WTC11 (cell line): ENCODE measurements around the gene ZNF451. TPM values are rescaled to one million over a fixed set of nuclear protein-coding genes. Genes with fewer than 3 reads are reported as not detected.

Experiments used
- ATAC-seq: fragments of 200-7000 bp; cut with Tn5 transposase; 2 replicates; pipeline ENCODE4 v1.10.0; 2021; ENCODE audit warnings: mild to moderate bottlenecking, moderate library complexity
- CTCF ChIA-PET: fragments of 300-600 bp; sonication (Branson Sonifier 250); formaldehyde crosslinking; loops from one replicate; lab custom pipeline; 2021; ENCODE audit warnings: antibody characterized with exemption; lab: Charles Lee
- POLR2A ChIA-PET: fragments of 350-600 bp; sonication (Branson Sonifier 250); formaldehyde crosslinking; loops from one replicate; lab custom pipeline; 2021; ENCODE audit warnings: antibody characterized with exemption; lab: Charles Lee
- DNase-seq: peaks from one replicate; pipeline ENCODE4 v3.0.0; 2021; ENCODE audit warnings: low spot score
- H3K27ac Mint-ChIP-seq: 2 replicates; pipeline ENCODE4 v1.8.0; 2021; ENCODE audit warnings: mixed read lengths
- H3K27me3 Mint-ChIP-seq: 2 replicates; pipeline ENCODE4 v1.8.0; 2021; ENCODE audit warnings: low read depth, mild to moderate bottlenecking, moderate library complexity, mixed read lengths
- H3K36me3 Mint-ChIP-seq: 2 replicates; pipeline ENCODE4 v1.8.0; 2021; ENCODE audit warnings: mixed read lengths
- H3K4me1 Mint-ChIP-seq: 2 replicates; pipeline ENCODE4 v1.8.0; 2022; ENCODE audit warnings: mixed read lengths
- H3K4me3 Mint-ChIP-seq: 2 replicates; pipeline ENCODE4 v1.8.0; 2021; ENCODE audit warnings: mild to moderate bottlenecking, moderate library complexity, mixed read lengths
- H3K9me3 Mint-ChIP-seq: 2 replicates; pipeline ENCODE4 v1.8.0; 2021; ENCODE audit warnings: mixed read lengths
- AFF4 ChIP-seq: sonication (generic); formaldehyde crosslinking; IDR thresholded peaks from 2 replicates; pipeline ENCODE4 v1.8.1; 2023; ENCODE audit warnings: mild to moderate bottlenecking, missing genetic modification reagents, borderline replicate concordance
- AR ChIP-seq: fragments of 250-450 bp; sonication (Bioruptor Pico); IDR thresholded peaks from 2 replicates; pipeline ENCODE4 v1.9.0; 2021; ENCODE audit warnings: mild to moderate bottlenecking
- CREM ChIP-seq: sonication (generic); formaldehyde crosslinking; IDR thresholded peaks from 2 replicates; pipeline ENCODE4 v1.8.1; 2022; ENCODE audit warnings: mild to moderate bottlenecking, missing genetic modification reagents, moderate library complexity
- CTCF ChIP-seq: fragments of 200-600 bp; IDR thresholded peaks from 2 replicates; pipeline ENCODE4 v1.8.0; 2022; ENCODE audit warnings: antibody characterized with exemption
- E2F5 ChIP-seq: sonication (generic); formaldehyde crosslinking; IDR thresholded peaks from 2 replicates; pipeline ENCODE4 v1.8.1; 2022; ENCODE audit warnings: mild to moderate bottlenecking, moderate library complexity, missing genetic modification reagents
- ELF4 ChIP-seq: sonication (generic); formaldehyde crosslinking; IDR thresholded peaks from 2 replicates; pipeline ENCODE4 v1.8.1; 2022; ENCODE audit warnings: low read depth, mild to moderate bottlenecking, moderate library complexity, missing genetic modification reagents
- ESRRA ChIP-seq: sonication (generic); formaldehyde crosslinking; IDR thresholded peaks from 2 replicates; pipeline ENCODE4 v1.8.1; 2022; ENCODE audit warnings: mild to moderate bottlenecking, missing genetic modification reagents, borderline replicate concordance
- FOXP4 ChIP-seq: sonication (generic); formaldehyde crosslinking; IDR thresholded peaks from 2 replicates; pipeline ENCODE4 v1.8.0; 2022; ENCODE audit warnings: mild to moderate bottlenecking, missing genetic modification reagents
- GABPB1 ChIP-seq: sonication (generic); formaldehyde crosslinking; IDR thresholded peaks from 2 replicates; pipeline ENCODE4 v1.8.1; 2023; ENCODE audit warnings: mild to moderate bottlenecking, missing genetic modification reagents
- MXD4 ChIP-seq: fragments of 250-450 bp; sonication (Bioruptor Pico); IDR thresholded peaks from 2 replicates; pipeline ENCODE4 v1.8.0; 2021; ENCODE audit warnings: mild to moderate bottlenecking, moderate library complexity, borderline replicate concordance
- MYBL2 ChIP-seq: sonication (generic); formaldehyde crosslinking; IDR thresholded peaks from 2 replicates; pipeline ENCODE4 v1.8.1; 2023; ENCODE audit warnings: mild to moderate bottlenecking, moderate library complexity, missing genetic modification reagents
- NFATC4 ChIP-seq: fragments of 250-450 bp; sonication (Bioruptor Pico); IDR thresholded peaks from 2 replicates; pipeline ENCODE4 v1.9.0; 2021; ENCODE audit warnings: mild to moderate bottlenecking
- NR1H2 ChIP-seq: sonication (generic); formaldehyde crosslinking; IDR thresholded peaks from 2 replicates; pipeline ENCODE4 v1.9.0; 2021; ENCODE audit warnings: mild to moderate bottlenecking, moderate library complexity, missing genetic modification reagents
- RELA ChIP-seq: sonication (generic); formaldehyde crosslinking; IDR thresholded peaks from 2 replicates; pipeline ENCODE4 v1.8.1; 2022; ENCODE audit warnings: missing genetic modification reagents, mild to moderate bottlenecking, borderline replicate concordance
- SOX15 ChIP-seq: fragments of 250-450 bp; sonication (Bioruptor Pico); IDR thresholded peaks from 2 replicates; pipeline ENCODE4 v1.9.0; 2021; ENCODE audit warnings: mild to moderate bottlenecking
- TCF7 ChIP-seq: sonication (generic); formaldehyde crosslinking; IDR thresholded peaks from 2 replicates; pipeline ENCODE4 v1.8.0; 2022; ENCODE audit warnings: mild to moderate bottlenecking, low read depth, missing genetic modification reagents, moderate library complexity
- TEAD4 ChIP-seq: sonication (generic); formaldehyde crosslinking; IDR thresholded peaks from 2 replicates; pipeline ENCODE4 v1.8.0; 2022; ENCODE audit warnings: mild to moderate bottlenecking, missing genetic modification reagents
- ZMAT4 ChIP-seq: fragments of 250-450 bp; sonication (Bioruptor Pico); IDR thresholded peaks from 2 replicates; pipeline ENCODE4 v1.9.0; 2021; ENCODE audit warnings: mild to moderate bottlenecking
- ZNF121 ChIP-seq: sonication (generic); formaldehyde crosslinking; IDR thresholded peaks from 2 replicates; pipeline ENCODE4 v1.8.0; 2023; ENCODE audit warnings: missing genetic modification reagents
- ZNF219 ChIP-seq: sonication (generic); formaldehyde crosslinking; IDR thresholded peaks from 2 replicates; pipeline ENCODE4 v1.8.0; 2023; ENCODE audit warnings: missing genetic modification reagents, mild to moderate bottlenecking, borderline replicate concordance
- total RNA-seq: library from RNA; stranded (reverse); gene quantifications from 3 replicates; pipeline ENCODE4 v1.2.3, GENCODE V29; 2021

Gene ZNF451
- total RNA-seq, 1 experiment from 2014 or later = 55.4 TPM

GRCh38 chr6:57069920-57070331 is 20.1 kb upstream of the ZNF451 start (continued):
- TF ChIP-seq AFF4 (CRISPR knock-in tag) (no peak), MYBL2 (CRISPR knock-in tag) (no peak), NR1H2 (CRISPR knock-in tag) (no peak), RELA (CRISPR knock-in tag) (no peak), ELF4 (no peak)

GRCh38 chr6:57072108-57072507 is 17.9 kb upstream of the ZNF451 start:
- peaks cover 33% of the 10 kb centered on the region for H3K4me1 Mint-ChIP-seq

More at GRCh38 chr6:57072108-57072507, 17.9 kb upstream of the ZNF451 start:
- H3K27ac Mint-ChIP-seq = no peak overlapping the region
- peaks cover 100% of the 10 kb centered on the region for H3K27me3 Mint-ChIP-seq
- H3K9me3 Mint-ChIP-seq = peaks cover 8% of the 10 kb centered on the region
- DNase-seq (no peak), ATAC-seq (no peak)
- POLR2A ChIA-PET = no interaction called here
- no peak overlapping the region for H3K4me3 Mint-ChIP-seq
- CTCF ChIA-PET = no interaction called here
- no peak for TF ChIP-seq MYBL2 (CRISPR knock-in tag)
- no peak for TF ChIP-seq E2F5 (CRISPR knock-in tag)
- no peak for TF ChIP-seq GABPB1 (CRISPR knock-in tag)
- TF ChIP-seq NFATC4 (CRISPR knock-in tag) = no peak
- no peak for TF ChIP-seq TEAD4 (CRISPR knock-in tag)
- TF ChIP-seq TCF7 = no peak
- no peak for TF ChIP-seq AR
- TF ChIP-seq ESRRA (CRISPR knock-in tag) = no peak
- no peak for TF ChIP-seq MXD4 (CRISPR knock-in tag)
- no peak for TF ChIP-seq CTCF
- TF ChIP-seq SOX15 (CRISPR knock-in tag) = no peak
- TF ChIP-seq CREM (CRISPR knock-in tag) = no peak
- TF ChIP-seq ZNF219 (CRISPR knock-in tag) = no peak
- TF ChIP-seq ZNF121 (CRISPR knock-in tag) = no peak
- TF ChIP-seq ZMAT4 = no peak
- no peak for TF ChIP-seq FOXP4
- no peaks in the 10 kb centered on the region; the same call in 1 of the 2 replicates for H3K36me3 Mint-ChIP-seq
